Fibroblast of skin of right biceps (primary cell): ENCODE data around the gene CCDC137.

Source experiments
- DNase-seq: peaks from one replicate; pipeline ENCODE4 v3.0.0-alpha.2; 2013

The CCDC137 gene

DNA sequence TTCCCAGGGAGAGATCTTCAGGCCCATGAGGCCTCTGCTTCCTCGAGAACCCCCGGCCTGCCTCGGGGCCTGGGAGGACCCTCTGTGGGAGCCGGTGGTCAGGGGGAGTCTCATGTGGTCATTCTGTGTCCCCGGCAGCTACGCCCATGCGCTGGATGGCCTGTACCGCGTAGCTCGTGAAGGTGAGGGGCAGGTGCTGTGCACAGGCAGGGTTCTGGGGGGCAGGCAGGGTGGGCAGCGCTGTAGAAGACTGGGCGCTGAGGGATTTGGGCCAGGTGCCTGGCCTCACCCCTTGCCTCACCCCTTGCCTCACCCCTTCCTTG lies 50.1 kb downstream of the CCDC137 start:
- no peak for DNase-seq

DNA sequence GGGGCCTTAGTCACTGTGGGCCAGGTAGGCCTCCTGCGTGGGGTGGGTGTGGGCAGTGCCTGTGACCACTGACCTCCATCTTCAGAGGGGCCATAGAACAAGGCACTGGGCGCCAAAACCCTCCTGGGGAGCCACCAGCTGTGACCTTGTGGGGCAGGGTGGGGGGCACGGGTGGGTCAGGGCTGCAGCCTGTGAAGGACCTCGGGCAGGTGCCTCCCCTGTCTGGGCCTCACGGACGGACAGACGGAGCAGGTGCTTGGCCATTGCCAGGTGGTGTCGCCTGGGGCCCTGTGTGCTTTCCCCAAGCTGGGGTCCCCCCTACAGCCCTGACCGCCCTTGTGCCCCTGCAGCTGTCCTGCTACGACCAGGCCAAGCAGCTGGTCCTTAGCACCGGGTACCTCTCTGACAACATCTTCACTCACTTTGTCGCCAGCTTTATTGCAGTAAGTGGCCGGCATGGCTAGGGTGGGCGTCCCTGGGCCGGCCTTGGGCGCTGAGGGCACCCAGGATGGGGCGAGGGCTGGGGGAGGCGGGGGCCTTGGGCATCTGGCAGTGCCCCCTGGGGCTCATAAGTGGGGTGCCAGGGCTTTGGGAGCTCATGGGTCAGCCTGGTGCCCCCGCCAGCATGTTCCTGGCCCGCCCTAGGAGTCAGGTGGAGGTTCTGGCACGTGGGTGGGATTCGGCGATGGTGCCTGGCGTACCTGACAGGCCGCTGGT lies 50.7 kb downstream of the CCDC137 start:
- DNase-seq = no peak

DNA sequence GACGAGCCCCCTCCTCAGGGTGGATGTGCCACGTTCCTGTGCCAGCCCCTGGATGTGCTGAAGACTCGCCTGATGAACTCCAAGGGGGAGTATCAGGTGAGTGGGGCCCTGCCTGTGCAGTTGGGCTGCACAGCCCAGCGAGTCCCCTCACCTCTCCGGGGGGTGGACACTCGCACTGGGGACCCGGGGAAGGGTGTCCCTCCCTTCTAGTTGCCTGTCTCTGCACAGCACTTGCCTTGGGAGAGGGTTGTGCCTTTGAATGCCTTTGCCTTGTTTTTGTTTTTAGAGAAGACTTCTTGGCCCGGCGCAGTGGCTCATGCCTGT lies 51.2 kb downstream of the CCDC137 start:
- no peak for DNase-seq

DNA sequence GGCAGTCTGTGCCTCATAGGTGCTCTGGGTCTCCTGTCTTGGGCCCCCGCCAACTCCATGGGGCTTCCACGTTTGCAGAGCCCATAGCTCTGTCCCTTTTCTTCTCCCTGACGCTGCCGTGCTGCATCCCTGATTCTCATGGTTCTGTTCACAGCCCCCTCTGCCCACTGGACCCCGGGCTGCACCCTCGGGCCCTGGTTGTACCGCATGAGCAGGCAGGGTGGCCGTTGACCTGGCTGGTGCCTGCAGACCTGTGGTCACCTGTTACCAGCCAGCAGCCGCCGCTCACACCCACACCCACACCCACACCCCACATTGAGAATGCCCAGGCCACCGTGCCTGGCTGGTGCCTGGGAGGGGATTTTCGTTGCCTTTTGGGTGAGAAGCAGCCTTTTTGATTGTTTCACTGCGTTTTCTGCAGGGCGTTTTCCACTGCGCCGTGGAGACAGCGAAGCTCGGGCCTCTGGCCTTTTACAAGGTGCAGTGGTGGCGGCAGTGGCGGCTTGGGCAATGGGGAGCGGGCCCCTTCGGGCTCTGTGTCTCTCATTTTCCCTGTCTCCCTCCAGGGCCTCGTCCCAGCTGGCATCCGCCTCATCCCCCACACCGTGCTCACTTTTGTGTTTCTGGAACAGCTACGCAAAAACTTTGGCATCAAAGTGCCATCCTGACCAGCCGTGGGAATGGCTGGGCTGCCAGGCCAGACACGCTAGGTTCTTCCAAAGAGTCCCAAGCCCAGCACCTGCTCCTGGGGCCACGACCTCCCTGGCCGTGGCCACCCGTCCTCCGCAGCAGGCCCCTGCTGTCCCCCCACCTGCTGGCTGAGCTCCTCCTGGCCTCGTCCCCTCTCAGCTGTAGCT lies 53.1 kb downstream of the CCDC137 start:
- DNase-seq = no peak

DNA sequence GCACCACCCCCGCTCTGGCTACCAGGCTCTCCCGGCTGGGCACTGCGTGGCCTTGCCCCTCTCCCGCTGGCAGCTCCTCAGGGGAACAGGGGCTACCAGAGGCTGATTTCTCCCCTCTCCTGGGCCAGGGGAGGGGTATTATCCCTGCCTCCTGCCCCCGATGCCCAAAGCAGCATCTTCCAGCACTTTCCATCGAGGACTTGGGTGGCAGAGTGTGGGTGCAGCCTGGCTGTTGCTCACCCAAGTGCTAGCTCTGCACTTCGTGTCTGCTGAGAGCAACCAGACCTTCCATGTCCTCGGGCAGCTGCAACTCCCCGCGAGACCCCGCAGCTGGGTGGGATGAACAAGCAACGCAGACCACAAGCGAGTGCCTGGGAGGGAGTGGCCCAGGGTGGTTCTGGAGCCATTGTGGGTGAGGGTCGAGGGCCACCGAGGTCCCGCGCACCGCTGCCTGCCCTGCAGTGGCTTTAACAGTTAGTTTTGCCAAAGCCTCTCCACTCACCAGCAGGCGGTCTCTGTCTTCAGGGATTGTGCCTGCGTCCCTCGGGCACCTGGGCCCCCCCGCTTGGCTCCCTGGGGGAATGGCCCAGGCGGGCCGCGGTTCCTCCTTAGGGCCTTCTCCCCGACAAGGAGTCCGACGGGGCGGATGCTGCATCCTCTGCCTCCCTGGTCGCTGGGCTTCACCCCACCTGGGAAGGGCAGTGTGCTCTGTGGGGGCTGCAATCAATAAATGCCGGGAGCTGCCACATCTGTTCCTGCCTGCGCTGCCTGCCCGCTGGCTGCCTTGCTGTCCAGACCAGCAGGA lies 53.9 kb downstream of the CCDC137 start:
- no peak for DNase-seq

DNA sequence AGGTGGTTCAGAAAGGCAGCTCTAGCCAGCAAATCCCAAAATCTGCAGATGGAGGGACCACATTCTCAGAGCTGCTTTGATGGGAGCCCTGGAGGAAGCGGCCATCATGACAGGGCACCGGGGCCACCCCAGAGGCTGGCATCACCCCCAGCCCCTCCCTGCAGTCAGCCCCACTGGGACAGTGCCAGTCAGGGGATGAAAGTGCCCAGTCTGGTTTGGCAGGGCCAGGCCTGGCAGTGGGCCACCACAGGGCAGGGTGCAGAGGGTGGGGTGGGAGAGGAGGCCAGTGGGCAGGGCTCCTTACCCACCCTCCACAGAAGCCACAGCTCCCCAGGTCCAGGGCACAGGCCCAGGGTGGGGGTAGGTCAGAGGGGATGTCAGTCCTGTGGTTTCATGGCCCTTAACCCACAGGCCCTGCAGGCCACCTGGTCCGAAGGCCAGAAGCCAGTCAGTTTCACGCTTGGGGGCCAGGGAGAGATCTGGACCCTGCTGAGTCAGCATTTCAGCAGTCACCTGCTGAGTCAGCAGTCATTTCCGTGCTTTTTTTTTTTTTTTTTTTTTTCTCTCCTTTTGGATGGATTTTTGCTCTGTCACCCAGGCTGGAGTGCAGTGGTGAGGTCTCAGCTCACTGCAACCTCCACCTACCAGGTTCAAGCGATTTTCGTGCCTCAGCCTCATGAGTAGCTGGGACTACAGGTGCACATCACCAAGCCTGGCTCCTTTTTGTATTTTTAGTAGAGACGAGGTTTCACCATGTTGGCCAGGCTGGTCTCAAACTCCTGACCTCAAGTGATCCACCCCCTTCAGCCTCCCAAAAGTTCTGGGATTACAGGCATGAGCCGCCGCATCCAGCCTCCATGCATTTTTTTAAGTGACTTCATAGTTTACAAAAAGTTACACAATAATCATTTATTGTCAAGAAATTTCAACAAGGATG lies 55.9 kb downstream of the CCDC137 start:
- no peak for DNase-seq
